GM21390 (cell line): ENCODE data around the gene LEMD3.
"Not testable (repeated sequence)": the region's sequence is repeated elsewhere in the genome, so short reads cannot be mapped to it uniquely, and the experiment has no call there.

ENCODE experiments used
- ATAC-seq: cut with Tn5 transposase; IDR thresholded peaks from one replicate; pipeline ENCODE4 v1.9.1; 2021; ENCODE audit not compliant: unreplicated experiment

LEMD3 gene

DNA sequence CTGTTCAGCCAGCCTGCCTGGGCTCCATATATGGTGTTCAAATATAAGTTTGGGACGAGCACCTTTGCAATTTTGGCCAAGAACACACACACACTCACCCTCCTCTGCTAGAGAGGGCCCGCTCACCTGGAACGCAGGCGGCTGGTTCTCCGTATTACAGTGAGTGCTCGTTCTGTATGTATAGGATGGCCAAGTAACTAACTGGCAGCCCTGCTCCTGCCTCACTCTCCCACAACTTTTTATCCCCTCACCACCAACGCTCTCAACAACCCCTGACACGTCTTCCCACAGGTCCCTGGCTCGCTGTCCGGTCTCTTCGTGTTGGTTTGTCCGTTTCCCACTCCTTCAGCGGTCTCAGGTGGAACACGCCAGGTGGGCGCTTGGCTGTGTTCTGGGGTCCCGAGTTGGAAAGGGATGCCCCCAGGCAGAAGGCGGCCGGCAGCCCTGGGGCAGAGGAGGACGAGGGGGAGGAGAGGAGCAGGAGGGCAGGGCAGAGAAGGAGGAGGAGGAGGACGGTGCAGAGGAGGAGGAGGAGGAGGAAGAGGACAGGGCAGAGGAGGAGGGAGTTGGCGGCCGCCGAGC, 108.7 kb downstream of the LEMD3 start:
- ATAC-seq, result no peak

DNA sequence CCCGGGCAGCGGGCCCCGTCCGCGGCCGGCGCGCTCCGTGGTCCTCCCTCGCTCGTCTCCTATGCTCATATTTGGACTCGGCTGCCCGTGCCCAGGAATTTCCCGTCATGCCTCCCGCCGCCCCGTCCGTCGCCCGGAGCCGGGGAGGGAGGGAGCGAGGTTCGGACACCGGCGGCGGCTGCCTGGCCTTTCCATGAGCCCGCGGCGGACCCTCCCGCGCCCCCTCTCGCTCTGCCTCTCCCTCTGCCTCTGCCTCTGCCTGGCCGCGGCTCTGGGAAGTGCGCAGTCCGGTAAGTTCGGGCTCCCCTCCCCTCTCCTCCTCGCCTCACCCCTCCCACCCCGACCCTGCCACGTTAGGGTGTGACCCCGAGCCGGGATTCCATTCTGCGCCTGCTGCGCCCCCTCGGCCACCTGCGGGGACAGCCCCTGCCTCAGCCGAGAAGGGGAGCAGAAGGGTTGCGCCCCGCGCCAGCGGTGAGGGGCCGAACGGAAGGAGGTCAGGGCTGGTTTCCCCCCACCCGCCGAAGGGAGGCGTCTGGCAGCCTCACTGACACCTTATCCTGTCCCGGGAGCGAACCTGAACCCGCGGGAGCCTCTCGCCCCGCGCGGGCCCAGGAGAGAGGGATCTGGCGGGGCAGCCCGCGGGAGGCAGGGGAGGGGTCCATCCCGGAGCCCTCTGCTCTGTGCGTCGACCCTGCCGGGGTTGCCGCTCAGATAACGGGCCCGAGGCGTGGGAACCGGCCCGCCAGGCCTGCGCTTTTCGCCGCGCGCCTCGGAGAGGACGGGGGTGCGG, 109.4 kb downstream of the LEMD3 start, which contains the start of gene MSRB3:
MSRB3 (plus strand) TSS at position 108 of the 793 bp plus-strand sequence. CDS start 29,897 bp downstream, outside the sequence.
- peak; percentile 72 for ATAC-seq

DNA sequence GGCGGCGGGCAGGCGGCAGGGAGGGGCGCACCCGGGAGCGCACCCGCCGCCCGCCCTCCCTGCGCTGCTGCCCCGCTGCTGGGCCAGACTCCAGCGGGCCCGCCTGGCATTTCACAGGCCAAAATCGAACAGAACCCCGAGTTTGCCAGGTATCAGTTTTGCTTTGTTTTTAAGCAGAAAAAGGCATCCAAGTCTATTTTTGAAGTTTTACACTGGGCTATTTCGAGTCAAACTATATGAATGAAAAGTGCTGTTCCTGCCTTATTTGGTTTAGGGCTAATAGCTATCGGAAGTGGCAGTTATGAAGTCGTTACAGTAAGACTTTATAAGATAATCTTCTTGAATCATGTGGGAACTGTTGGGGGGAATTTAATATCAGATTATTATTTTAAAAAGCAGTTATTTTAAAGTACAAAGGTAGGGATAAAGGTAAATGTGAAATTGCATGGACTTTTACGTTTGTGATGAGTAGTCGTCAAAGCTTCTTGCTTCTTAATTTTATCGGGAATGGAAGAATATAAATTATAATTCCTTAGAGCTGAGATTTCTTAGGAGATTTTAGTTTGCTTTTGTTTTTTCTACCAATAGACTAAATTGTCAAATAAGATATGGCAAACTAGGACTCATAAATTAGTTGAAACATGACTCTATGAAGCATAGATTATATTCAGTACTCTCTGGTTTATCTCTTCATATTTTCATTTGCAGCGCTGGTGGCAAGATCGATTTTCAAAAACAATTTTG, 110.2 kb downstream of the LEMD3 start:
- peak; percentile 55 for ATAC-seq

DNA sequence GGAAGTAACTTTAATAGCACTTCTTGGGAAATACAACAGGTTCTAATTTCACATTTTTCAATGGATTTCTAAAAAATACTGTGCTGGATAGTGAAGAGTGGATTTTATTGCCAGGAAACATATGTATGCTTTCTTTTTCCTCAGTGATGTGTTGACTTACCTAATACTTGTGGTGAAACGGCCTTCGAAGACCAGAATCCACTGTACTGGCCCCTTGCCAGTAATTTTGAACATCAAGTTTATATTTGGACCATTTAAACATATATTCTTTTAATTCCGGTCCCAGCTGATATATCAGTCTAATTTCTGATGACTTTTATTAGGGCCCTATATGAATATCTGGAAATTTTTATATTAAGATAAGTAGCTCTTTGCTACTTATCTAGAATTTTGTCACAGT, 110.9 kb downstream of the LEMD3 start:
- ATAC-seq, result no peak

DNA sequence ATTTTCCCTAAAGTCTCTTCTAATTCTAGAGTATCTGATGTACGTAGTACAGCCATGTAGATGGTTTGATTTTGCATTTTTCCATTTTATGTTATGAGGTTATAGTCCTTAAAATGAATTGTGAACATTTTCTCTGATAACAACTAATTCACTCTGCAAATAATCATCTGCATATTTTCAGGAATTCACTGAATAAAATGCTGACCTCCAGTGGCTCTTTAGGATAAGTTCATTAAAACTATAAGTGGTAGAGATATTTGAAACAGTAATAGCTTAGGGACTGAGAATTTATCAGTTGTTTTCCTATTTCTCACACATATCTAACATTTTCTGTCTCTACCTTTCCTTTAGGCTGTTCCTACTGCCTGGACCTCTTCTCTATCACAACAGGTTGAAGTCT, 113.5 kb downstream of the LEMD3 start:
- ATAC-seq, result no peak

DNA sequence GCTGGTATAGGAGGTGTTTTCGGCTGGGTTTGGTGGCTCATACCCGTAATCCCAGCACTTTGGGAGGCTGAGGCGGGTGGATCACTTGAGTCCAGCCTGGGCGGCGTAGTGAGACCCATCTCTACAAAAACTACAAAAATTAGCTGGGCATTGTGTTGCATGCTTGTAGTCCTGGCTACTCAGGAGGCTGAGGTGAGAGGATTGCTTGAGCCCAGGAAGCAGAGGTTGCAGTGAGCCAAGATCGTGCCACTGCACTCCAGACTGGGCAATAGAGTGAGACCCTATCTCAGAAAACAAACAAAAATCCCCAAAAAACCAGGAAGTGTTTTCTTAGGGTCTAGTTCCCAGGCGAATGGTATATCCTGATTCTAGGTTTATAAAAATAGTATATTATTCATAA, 116.1 kb downstream of the LEMD3 start:
- ATAC-seq, result not testable (repeated sequence)

DNA sequence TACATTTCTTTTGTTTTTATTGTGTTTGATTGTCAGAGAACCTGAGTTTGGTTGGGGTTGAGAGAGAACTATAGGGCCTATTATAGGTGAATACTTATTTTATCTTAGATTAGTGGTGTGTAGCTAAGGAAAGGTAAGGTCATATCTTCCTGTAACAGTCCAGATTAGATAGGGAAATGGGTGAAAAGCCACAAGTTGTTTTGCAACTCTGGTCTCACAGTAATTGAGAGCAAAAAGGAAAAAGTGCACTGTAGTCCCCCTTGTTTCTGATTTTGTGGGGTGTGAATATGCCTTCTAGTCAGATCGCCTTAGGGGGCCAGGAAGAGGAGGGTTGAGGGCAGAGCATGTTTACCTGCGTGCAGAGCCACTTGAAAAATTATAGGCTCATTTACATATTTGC, 118.0 kb downstream of the LEMD3 start:
- ATAC-seq, result no peak

DNA sequence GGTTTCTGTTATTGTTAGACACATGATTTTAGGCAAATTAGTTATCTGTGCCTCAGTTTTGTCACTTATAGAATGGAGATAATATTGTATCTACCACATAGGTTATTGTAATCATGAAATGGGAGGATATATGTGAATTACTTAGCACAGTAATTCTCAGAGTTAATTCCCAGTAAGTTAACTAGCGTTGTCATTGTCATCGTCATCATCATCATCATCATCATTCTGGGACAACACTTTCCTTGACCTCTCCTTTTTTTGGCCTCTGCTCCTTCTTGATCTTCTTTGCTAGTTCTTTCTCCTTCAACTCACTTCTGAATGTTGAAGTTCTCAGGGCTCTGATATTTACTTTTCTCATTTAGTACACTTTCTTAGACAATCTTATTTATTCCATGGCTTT, 122.9 kb downstream of the LEMD3 start:
- ATAC-seq, result no peak

DNA sequence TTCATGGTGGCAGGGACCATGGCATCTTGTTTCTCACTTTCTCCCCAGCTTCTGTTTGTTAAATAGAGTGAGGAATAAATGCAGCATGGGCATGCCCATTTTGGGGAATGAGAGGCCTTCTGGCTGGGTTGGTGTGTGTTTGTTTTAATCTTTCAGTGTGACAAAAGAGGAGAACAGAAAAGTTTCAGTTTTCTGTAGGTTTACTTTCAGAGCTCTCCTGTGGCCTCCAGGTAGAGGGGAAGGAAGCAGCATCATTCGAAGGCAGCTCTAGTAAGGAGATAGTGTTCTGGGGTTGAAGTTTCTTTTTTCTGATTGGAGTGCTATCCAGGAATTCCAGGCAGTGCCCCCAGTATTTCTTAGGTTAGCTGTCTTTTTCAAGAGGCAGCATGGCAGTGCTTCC, 124.4 kb downstream of the LEMD3 start:
- ATAC-seq, result no peak

DNA sequence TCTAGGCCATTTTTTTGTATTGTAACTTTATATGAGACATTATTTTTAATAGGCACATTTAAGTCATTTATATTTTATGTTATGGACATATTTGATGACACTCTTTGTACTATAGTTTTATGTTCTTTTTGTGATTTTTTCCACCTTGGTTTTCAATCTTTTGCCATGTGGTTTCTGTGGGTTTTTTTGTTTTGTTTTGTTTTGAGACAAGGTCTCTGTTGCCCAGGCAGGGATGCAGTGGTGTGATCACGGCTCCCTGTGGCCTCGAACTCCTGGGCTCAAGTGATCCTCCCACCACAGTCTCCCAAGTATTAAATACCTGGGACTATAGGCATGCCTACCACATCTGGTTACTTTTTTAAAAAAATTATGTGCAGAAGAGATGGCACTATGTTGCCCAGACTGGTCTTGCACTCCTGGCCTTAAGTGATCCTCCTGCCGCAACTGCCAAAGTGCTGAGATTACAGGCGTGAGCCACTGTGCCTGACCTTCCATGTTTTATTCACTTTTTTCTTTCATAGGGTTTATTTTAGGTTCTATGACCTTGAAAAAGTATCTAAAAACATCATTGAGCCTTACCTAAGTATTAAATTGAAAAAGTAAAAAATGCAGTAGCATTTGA, 125.4 kb downstream of the LEMD3 start:
- ATAC-seq, result no peak

DNA sequence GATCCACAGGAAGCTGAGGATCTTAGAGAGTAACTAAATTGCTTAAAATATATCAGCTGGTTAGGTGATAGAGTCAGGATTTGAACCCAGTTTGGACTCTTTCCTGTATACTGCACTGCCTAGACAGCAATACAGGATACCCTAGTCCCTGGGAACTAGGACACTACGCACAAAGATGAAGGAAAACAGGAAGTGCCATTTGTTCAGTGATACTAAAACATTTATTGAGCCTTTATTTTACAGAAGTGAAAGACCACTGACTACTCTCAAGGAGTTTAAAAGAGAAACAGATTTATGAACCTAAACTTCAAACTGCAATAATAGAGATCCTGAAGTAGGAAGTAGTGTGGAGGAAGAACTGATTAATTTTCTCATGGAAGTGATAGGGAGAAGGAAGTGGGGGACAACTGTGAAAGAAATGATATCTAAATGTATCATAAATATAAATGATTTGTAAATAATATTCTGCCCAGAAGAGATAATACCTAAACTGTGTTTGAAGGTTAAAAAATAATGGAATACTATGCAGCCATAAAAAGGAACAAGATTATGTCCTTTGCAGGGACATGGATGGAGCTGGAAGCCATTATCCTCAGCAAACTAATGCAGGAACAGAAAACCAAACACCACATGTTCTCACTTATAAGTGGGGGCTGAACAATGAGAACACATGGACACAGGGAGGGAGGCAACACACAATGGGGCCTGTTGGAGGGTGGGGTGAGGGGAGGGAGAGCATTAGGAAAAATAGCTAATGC, 127.3 kb downstream of the LEMD3 start:
- ATAC-seq, result no peak
